ENCODE results near the gene RSPO3. TPM values are rescaled to one million over a fixed set of nuclear protein-coding genes. Genes with fewer than 3 reads are reported as not detected.
A peak's percentile ranks its signal among the peaks of the same experiment; 100 is the strongest.
"Not testable (repeated sequence)": the region's sequence is repeated elsewhere in the genome, so short reads cannot be mapped to it uniquely, and the experiment has no call there.

Gene RSPO3
- total and polyA plus RNA-seq, 2 of the 13 experiments (the other 11 are each of a cell fraction or from before 2014, with no cell fraction given): not detected

- TF ChIP-seq, protein P1, sequence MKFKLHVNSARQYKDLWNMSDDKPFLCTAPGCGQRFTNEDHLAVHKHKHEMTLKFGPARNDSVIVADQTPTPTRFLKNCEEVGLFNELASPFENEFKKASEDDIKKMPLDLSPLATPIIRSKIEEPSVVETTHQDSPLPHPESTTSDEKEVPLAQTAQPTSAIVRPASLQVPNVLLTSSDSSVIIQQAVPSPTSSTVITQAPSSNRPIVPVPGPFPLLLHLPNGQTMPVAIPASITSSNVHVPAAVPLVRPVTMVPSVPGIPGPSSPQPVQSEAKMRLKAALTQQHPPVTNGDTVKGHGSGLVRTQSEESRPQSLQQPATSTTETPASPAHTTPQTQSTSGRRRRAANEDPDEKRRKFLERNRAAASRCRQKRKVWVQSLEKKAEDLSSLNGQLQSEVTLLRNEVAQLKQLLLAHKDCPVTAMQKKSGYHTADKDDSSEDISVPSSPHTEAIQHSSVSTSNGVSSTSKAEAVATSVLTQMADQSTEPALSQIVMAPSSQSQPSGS (CRISPR knock-in tag; IDR thresholded peaks at IDR 0.05): no peak
These were observed 102.7 kb downstream of the RSPO3 start (continued) for GRCh38 chr6:127221201-127221600.

- Histone ChIP-seq H3K4me1 (ENCODE audit: insufficient read depth, low read length) (peaks cover under 1% of the 10 kb centered on the region; the same call in 1 of the 2 replicates), H3K9ac (ENCODE audit: insufficient read depth, low read depth, low read length) (no peak overlapping the region), H3K27ac (ENCODE audit: extremely low read length, insufficient read depth, low read length) (no peak overlapping the region), H3K4me2 (ENCODE audit: low read depth, low read length) (no peak overlapping the region), H3K9me3 (ENCODE audit: low read length) (no peaks in the 10 kb centered on the region), H3K36me3 (replicated peaks in 1 of 2; ENCODE audit: control insufficient read depth in 1 of 2, insufficient read depth in 2 of 2, low read length in 2 of 2) (no peaks in the 10 kb centered on the region), H4K20me1 (ENCODE audit: insufficient read depth, low read length) (no peaks in the 10 kb centered on the region), H3K4me3 (replicated peaks in 1 of 3; ENCODE audit: insufficient read depth in 1 of 3, low read depth in 2 of 3, low read length in 3 of 3) (no peak overlapping the region), H3K27me3 (ENCODE audit: control insufficient read depth in 1 of 2, insufficient read depth in 2 of 2, low read length in 2 of 2) (no peaks in the 10 kb centered on the region), H3K79me2 (ENCODE audit: insufficient read depth, low read length) (no peaks in the 10 kb centered on the region), H2AFZ (ENCODE audit: low read length) (no peak overlapping the region)
- POLR2A ChIA-PET: no interaction called here
- no peak for TF ChIP-seq TBX3 (IDR thresholded peaks at IDR 0.05; ENCODE audit: borderline replicate concordance)
- no TSS peak for BruUV-seq (replicated peaks)
- CTCF ChIA-PET (ENCODE audit: low intra/inter-chr PET ratio, low total read pairs): no interaction called here
- ATAC-seq (0 out of 3 replicates have a peak, but pooled peaks have one; percentile 36), FAIRE-seq (no peak), DNase-seq (ENCODE audit: low spot score) (no peak)
- intact Hi-C loops (cut with micrococcal nuclease; ENCODE audit: unreplicated experiment): no loop called here
- in situ Hi-C loops (cut with HindIII; ENCODE audit: extremely low pct_ligation_motif_present, low pct_unique_long_range_greater_than_20kb): no loop called here
- 21% methylated on average over 1 of the region's 1 CpG for WGBS (ENCODE audit: low lambda C conversion rate)
These were observed 103.9 kb downstream of the RSPO3 start for GRCh38 chr6:127222418-127222817.

DNA sequence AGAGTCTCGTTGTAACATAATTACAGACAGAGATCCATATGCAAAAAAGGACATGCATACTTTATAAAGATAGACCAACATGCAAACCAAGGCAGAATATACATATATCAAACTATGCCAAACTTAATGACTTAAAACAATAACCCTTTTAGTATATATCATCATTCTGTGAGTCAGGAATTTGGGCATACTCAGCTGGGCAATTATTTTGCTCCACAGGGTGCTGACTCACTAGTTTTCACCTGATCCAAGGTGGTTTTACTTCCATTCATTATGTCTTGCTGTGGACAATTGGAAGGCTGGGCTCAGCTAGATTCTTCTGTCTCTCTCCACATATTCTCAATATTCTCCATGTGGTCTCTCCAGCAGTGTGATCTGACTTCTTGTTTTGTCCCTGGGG lies 107.0 kb downstream of the RSPO3 start:
- no peak for ATAC-seq
- ChIA-PET CTCF (ENCODE audit: low intra/inter-chr PET ratio, low total read pairs) (no interaction called here), POLR2A (no interaction called here)
- BruUV-seq (replicated peaks): no TSS peak
- Histone ChIP-seq H2AFZ (ENCODE audit: low read length) (no peak overlapping the region), H3K27ac (ENCODE audit: extremely low read length, insufficient read depth, low read length) (no peak overlapping the region), H3K9ac (ENCODE audit: insufficient read depth, low read depth, low read length) (no peak overlapping the region), H3K4me3 (replicated peaks in 1 of 3; ENCODE audit: insufficient read depth in 1 of 3, low read depth in 2 of 3, low read length in 3 of 3) (no peak overlapping the region), H3K4me1 (ENCODE audit: insufficient read depth, low read length) (peaks cover 10% of the 10 kb centered on the region; the same call in 1 of the 2 replicates), H3K9me3 (ENCODE audit: low read length) (no peaks in the 10 kb centered on the region), H4K20me1 (ENCODE audit: insufficient read depth, low read length) (no peaks in the 10 kb centered on the region), H3K4me2 (ENCODE audit: low read depth, low read length) (no peak overlapping the region), H3K36me3 (replicated peaks in 1 of 2; ENCODE audit: control insufficient read depth in 1 of 2, insufficient read depth in 2 of 2, low read length in 2 of 2) (no peaks in the 10 kb centered on the region), H3K27me3 (ENCODE audit: control insufficient read depth in 1 of 2, insufficient read depth in 2 of 2, low read length in 2 of 2) (no peaks in the 10 kb centered on the region), H3K79me2 (ENCODE audit: insufficient read depth, low read length) (no peaks in the 10 kb centered on the region)
- in situ Hi-C loops (cut with HindIII; ENCODE audit: extremely low pct_ligation_motif_present, low pct_unique_long_range_greater_than_20kb) (no loop called here), intact Hi-C loops (cut with micrococcal nuclease; ENCODE audit: unreplicated experiment) (no loop called here)
- FAIRE-seq: no peak
- no peak for DNase-seq (ENCODE audit: low spot score)
- TF ChIP-seq MAFK (conservative IDR thresholded peaks at IDR 0.05 in 1 of 2, IDR thresholded peaks at IDR 0.05 in 1 of 2; ENCODE audit: low read length in 2 of 2) (peak in 1 of 2 experiments; percentile 22; a peak in 2 of 4 replicates), ZNF720 (CRISPR knock-in tag; IDR thresholded peaks at IDR 0.05) (no peak)
- 2% methylated on average over 1 of the region's 1 CpG for WGBS (ENCODE audit: low lambda C conversion rate)

- BruUV-seq (replicated peaks); H3K9me3 ChIP-seq (ENCODE audit: low read length); H3K79me2 ChIP-seq (ENCODE audit: insufficient read depth, low read length); CTCF ChIA-PET (ENCODE audit: low intra/inter-chr PET ratio, low total read pairs); in situ Hi-C loops (cut with HindIII; ENCODE audit: extremely low pct_ligation_motif_present, low pct_unique_long_range_greater_than_20kb); H3K36me3 ChIP-seq (replicated peaks in 1 of 2; ENCODE audit: control insufficient read depth in 1 of 2, insufficient read depth in 2 of 2, low read length in 2 of 2); FAIRE-seq; H4K20me1 ChIP-seq (ENCODE audit: insufficient read depth, low read length); H3K27me3 ChIP-seq (ENCODE audit: control insufficient read depth in 1 of 2, insufficient read depth in 2 of 2, low read length in 2 of 2); H2AFZ ChIP-seq (ENCODE audit: low read length); H3K9ac ChIP-seq (ENCODE audit: insufficient read depth, low read depth, low read length); DNase-seq (ENCODE audit: low spot score); H3K4me3 ChIP-seq (replicated peaks in 1 of 3; ENCODE audit: insufficient read depth in 1 of 3, low read depth in 2 of 3, low read length in 3 of 3); H3K4me1 ChIP-seq (ENCODE audit: insufficient read depth, low read length); ATAC-seq; H3K4me2 ChIP-seq (ENCODE audit: low read depth, low read length); H3K27ac ChIP-seq (ENCODE audit: extremely low read length, insufficient read depth, low read length); POLR2A ChIA-PET: not testable (repeated sequence)
- 1% methylated on average over 3 of the region's 3 CpGs for WGBS (ENCODE audit: low lambda C conversion rate)
- intact Hi-C loops (cut with micrococcal nuclease; ENCODE audit: unreplicated experiment): loop anchor here (1.0 kb wide), 1 partner anchor 19 kb away; no protein-coding TSS in a partner anchor
These were observed 115.3 kb downstream of the RSPO3 start for GRCh38 chr6:127233819-127234218.

Data from HepG2 (cell line).